Tibial nerve (tissue), 4 donors: ENCODE measurements around the gene RNF13. TPM values are rescaled to one million over a fixed set of nuclear protein-coding genes. Genes with fewer than 3 reads are reported as not detected.
"Not testable (repeated sequence)": the region's sequence is repeated elsewhere in the genome, so short reads cannot be mapped to it uniquely, and the experiment has no call there.

ENCODE experiments used
- DNase-seq, 2 donors: peaks; one replicate each; pipeline ENCODE4 v3.0.0-alpha.2; 2019; ENCODE audit warnings: low spot score in 2 of 2
- H3K27ac ChIP-seq, 4 donors: fragments of 200-600 bp; sonication (generic) in 3 of 4; one replicate each; pipeline ENCODE4 v1.5.1; 2017 to 2019; ENCODE audit warnings: mild to moderate bottlenecking in 1 of 4
- H3K27me3 ChIP-seq, 2 donors: fragments of 200-600 bp; sonication (generic) in 1 of 2; one replicate each; pipeline versions ENCODE4 v1.5.1 to v1.6.0; 2017 to 2019
- H3K36me3 ChIP-seq, 3 donors: fragments of 200-600 bp; sonication (generic); one replicate each; pipeline ENCODE4 v1.5.1; 2018 to 2019
- H3K4me1 ChIP-seq, 4 donors: fragments of 200-600 bp; sonication (generic) in 3 of 4; one replicate each; pipeline ENCODE4 v1.5.1; 2017 to 2019
- H3K4me3 ChIP-seq, 4 donors: fragments of 200-600 bp; sonication (generic) in 3 of 4; one replicate each; pipeline ENCODE4 v1.5.1; 2017 to 2019; ENCODE audit warnings: mild to moderate bottlenecking in 1 of 4, moderate library complexity in 1 of 4
- H3K9me3 ChIP-seq, 4 donors: fragments of 200-600 bp; sonication (generic) in 3 of 4; one replicate each; pipeline ENCODE4 v1.5.1; 2017 to 2019
- EP300 ChIP-seq, 2 donors: sonication (generic); formaldehyde crosslinking; IDR thresholded peaks; one replicate each; pipeline ENCODE4 v1.6.1; 2017; ENCODE audit warnings: antibody characterized with exemption in 2 of 2, mild to moderate bottlenecking in 1 of 2
- POLR2A ChIP-seq, 2 donors: fragments of 450-650 bp; IDR thresholded peaks; one replicate each; pipeline ENCODE4 v1.6.1; 2017; ENCODE audit warnings: antibody characterized with exemption in 2 of 2, mild to moderate bottlenecking in 2 of 2, moderate library complexity in 2 of 2
- WGBS, 2 donors: methylation state at CpG; one replicate each; pipeline ENCODE4 v1.1.5; 2018; 5-methylcytosine and 5-hydroxymethylcytosine counted together
- total RNA-seq, 4 donors: library from RNA; depleted of rRNA; stranded (reverse); fragments of >200 nt; gene quantifications; one replicate each; pipeline ENCODE4 v1.1.0, GENCODE V29; 2016
- TF ChIP-seq, protein P1 (sequence below), 5 experiments: fragments of 200-600 bp in 3 of 5; fragments of 450-650 bp in 2 of 5; sonication (generic) in 3 of 5; IDR thresholded peaks; one replicate each; pipeline ENCODE4 v1.5.1; 2016 to 2019; ENCODE audit warnings: antibody characterized with exemption in 5 of 5, mild to moderate bottlenecking in 3 of 5, moderate library complexity in 2 of 5

RNF13 gene
- total RNA-seq, 4 donors from 2014 or later = 107 to 142 (median 128) TPM

DNA sequence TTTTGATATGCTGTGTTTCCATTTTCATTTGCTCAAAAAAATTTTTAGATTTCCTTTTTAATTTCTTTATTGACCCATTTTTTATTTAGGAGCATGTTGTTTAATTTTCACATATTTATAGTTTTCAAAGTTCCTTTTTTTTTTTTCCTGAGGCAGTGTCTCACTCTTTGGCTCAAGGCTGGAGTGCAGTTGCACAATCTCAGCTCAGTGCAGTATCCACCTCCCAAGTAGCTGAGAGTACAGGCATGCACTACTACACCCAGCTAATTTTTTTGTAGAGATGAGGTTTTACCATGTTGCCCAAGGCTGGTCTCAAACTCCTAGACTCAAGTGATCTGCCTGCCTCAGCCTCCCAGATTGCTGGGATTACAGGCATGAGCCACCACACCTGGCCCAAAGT is 121.5 kb downstream of the RNF13 start:
- Histone ChIP-seq H3K4me3 (no peak overlapping the region), H3K36me3 (peaks cover 0 to 75% (median 0%) of the 10 kb centered on the region in 3 donors), H3K9me3 (peaks cover 0 to 26% (median 6%) of the 10 kb centered on the region in 4 donors), H3K27me3 (no peaks in the 10 kb centered on the region), H3K27ac (peak overlapping the region in 1 of 4 donors; percentile 3), H3K4me1 (peaks cover 0 to 24% (median 0%) of the 10 kb centered on the region in 4 donors)
- peak in 1 of 2 donors; percentile 56 for DNase-seq
- TF ChIP-seq EP300 (IDR thresholded peaks at IDR 0.05) = peak in 1 of 2 donors; percentile 31
- TF ChIP-seq, protein P1, sequence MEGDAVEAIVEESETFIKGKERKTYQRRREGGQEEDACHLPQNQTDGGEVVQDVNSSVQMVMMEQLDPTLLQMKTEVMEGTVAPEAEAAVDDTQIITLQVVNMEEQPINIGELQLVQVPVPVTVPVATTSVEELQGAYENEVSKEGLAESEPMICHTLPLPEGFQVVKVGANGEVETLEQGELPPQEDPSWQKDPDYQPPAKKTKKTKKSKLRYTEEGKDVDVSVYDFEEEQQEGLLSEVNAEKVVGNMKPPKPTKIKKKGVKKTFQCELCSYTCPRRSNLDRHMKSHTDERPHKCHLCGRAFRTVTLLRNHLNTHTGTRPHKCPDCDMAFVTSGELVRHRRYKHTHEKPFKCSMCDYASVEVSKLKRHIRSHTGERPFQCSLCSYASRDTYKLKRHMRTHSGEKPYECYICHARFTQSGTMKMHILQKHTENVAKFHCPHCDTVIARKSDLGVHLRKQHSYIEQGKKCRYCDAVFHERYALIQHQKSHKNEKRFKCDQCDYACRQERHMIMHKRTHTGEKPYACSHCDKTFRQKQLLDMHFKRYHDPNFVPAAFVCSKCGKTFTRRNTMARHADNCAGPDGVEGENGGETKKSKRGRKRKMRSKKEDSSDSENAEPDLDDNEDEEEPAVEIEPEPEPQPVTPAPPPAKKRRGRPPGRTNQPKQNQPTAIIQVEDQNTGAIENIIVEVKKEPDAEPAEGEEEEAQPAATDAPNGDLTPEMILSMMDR (IDR thresholded peaks at IDR 0.05) = no peak
- TF ChIP-seq POLR2A (IDR thresholded peaks at IDR 0.05) = no peak

DNA sequence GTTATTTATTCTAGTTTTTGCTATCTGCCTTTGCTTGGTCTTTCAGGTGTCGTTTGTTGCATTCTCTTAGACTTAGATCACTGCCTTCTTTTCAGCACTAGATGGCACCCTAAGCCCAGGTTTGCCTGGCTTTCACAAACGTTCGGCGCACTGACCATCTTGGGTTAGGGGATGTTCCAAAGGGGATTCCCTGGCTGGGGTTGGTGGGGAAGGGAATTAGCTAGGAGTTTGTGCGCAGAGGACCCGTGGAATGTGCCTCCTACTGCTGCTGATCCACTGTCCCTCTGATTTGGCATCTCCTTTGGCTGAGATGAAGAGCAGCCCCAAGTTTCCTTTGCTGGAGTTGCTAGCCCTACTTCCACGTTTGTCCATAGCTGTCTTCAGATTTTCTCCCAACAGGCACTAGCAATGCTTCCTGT is 123.8 kb downstream of the RNF13 start:
- Histone ChIP-seq H3K4me1 (peaks cover 0 to 24% (median 0%) of the 10 kb centered on the region in 4 donors), H3K27me3 (no peaks in the 10 kb centered on the region), H3K4me3 (no peak overlapping the region), H3K27ac (no peak overlapping the region), H3K9me3 (peaks cover 0 to 26% (median 5%) of the 10 kb centered on the region in 4 donors), H3K36me3 (peaks cover 0 to 57% (median 0%) of the 10 kb centered on the region in 3 donors)
- WGBS, 2 donors = 30 to 44% methylated on average over 7 of the region's 7 CpGs
- peak in 1 of 2 donors; percentile 19 for DNase-seq
- TF ChIP-seq EP300 (IDR thresholded peaks at IDR 0.05) = no peak
- TF ChIP-seq, protein P1 (IDR thresholded peaks at IDR 0.05) = peak in 3 of 5 experiments; percentile 23 to 32 (median 27)
- no peak for TF ChIP-seq POLR2A (IDR thresholded peaks at IDR 0.05)

GRCh38 chr3:149938392-149939055 is 125.5 kb downstream of the RNF13 start:
- H3K36me3 ChIP-seq = peaks cover 0 to 46% (median 0%) of the 10 kb centered on the region in 3 donors
- not testable (repeated sequence) for DNase-seq, H3K27me3 ChIP-seq, H3K27ac ChIP-seq, H3K4me3 ChIP-seq
- H3K9me3 ChIP-seq = peaks cover 0 to 16% (median 4%) of the 10 kb centered on the region in 4 donors
- peaks cover 0 to 24% (median 0%) of the 10 kb centered on the region in 4 donors for H3K4me1 ChIP-seq
- WGBS, 2 donors = 86 to 93% methylated on average over 3 of the region's 3 CpGs

DNA sequence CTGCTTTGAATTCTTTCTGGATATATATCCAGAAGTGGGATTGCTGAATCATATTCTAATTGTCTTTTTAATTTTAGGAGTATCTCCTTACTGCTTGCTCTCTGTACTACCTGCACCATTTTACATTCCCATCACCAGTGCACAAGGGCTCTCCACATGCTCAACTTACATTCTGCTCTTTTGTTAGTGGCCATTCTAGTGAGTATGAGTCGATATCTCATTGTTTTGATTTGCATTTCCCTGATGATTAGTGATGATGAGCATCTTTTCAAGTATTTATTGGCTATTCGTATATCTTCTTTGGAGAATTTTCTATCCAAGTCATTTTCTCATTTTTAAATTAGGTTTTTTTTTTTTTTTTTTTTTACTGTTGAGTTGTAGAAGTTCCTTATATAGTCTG is 128.2 kb downstream of the RNF13 start:
- Histone ChIP-seq H3K36me3 (peaks cover 0 to 44% (median 0%) of the 10 kb centered on the region in 3 donors), H3K4me3 (no peak overlapping the region), H3K4me1 (peaks cover 0 to 9% (median 0%) of the 10 kb centered on the region in 4 donors), H3K9me3 (peaks cover 0 to 23% (median under 1%) of the 10 kb centered on the region in 4 donors), H3K27me3 (no peaks in the 10 kb centered on the region), H3K27ac (no peak overlapping the region)
- no peak for DNase-seq
- 86 to 98% methylated on average over 2 of the region's 2 CpGs for WGBS, 2 donors
- no peak for TF ChIP-seq POLR2A (IDR thresholded peaks at IDR 0.05)
- TF ChIP-seq EP300 (IDR thresholded peaks at IDR 0.05) = no peak
- TF ChIP-seq, protein P1 (IDR thresholded peaks at IDR 0.05) = no peak

DNA sequence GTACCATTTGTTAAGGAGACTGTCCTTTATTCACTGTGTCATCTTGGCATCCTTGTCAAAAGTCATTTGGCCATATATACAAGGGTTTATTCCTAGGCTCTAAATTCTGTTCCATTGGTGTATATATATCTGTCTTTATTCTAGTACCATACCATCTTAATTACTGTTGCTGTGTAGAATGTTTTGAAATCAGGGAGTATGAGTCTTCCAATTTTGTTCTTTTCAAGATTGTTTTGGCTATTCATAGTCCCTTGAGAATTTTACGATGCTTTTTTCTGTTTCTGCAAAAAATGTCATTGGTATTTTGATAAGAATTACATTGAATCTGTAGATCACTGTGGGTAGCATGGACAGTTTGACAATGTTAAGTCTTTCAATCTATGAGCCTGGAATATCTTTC is 128.9 kb downstream of the RNF13 start:
- Histone ChIP-seq H3K4me3 (no peak overlapping the region), H3K27me3 (no peaks in the 10 kb centered on the region), H3K36me3 (peaks cover 0 to 37% (median 0%) of the 10 kb centered on the region in 3 donors), H3K27ac (no peak overlapping the region), H3K9me3 (peaks cover 0 to 22% (median 0%) of the 10 kb centered on the region in 4 donors), H3K4me1 (peaks cover 0 to 13% (median 0%) of the 10 kb centered on the region in 4 donors)
- WGBS, 2 donors = 48 to 60% methylated on average over 1 of the region's 1 CpG
- TF ChIP-seq, protein P1 (IDR thresholded peaks at IDR 0.05) = no peak
- no peak for TF ChIP-seq POLR2A (IDR thresholded peaks at IDR 0.05)
- TF ChIP-seq EP300 (IDR thresholded peaks at IDR 0.05) = no peak
- DNase-seq = no peak
